GM12878 (cell line): Measurements from ENCODE around the gene NKD2.

Source experiments
- BCLAF1 ChIP-seq: fragments of 450-650 bp; IDR thresholded peaks from 2 replicates; pipeline ENCODE4 v1.6.1; 2017; ENCODE audit warnings: antibody characterized with exemption, mild to moderate bottlenecking, moderate library complexity
- ESRRA ChIP-seq: IDR thresholded peaks from 2 replicates; pipeline ENCODE4 v1.6.1; 2012; ENCODE audit warnings: mild to moderate bottlenecking, low read length, improper control_type of control experiment
- NR2F1 ChIP-seq: fragments of 450-650 bp; conservative IDR thresholded peaks from 2 replicates; pipeline ENCODE4 v1.6.1; 2017; ENCODE audit warnings: mild to moderate bottlenecking
- POLR2A ChIP-seq: IDR thresholded peaks from 2 replicates; pipeline ENCODE4 v1.6.1; 2011; ENCODE audit warnings: low read depth, mild to moderate bottlenecking, low read length
- POLR2AphosphoS5 ChIP-seq: IDR thresholded peaks from 2 replicates; pipeline ENCODE4 v1.6.1; 2011; ENCODE audit warnings: mild to moderate bottlenecking, low read length, inconsistent platforms
- SRF ChIP-seq, 2 experiments: IDR thresholded peaks; 2 replicates each; pipeline ENCODE4 v1.6.1; 2011; ENCODE audit warnings: low read depth in 2 of 2, low read length in 2 of 2, mild to moderate bottlenecking in 1 of 2, moderate library complexity in 1 of 2
- TAF1 ChIP-seq: IDR thresholded peaks from 2 replicates; pipeline ENCODE4 v1.6.1; 2011; ENCODE audit warnings: mild to moderate bottlenecking, low read depth, low read length, borderline replicate concordance
- YY1 ChIP-seq: IDR thresholded peaks from 2 replicates; pipeline ENCODE4 v1.6.1; 2011; ENCODE audit warnings: low read depth, mild to moderate bottlenecking, low read length
- TF ChIP-seq, protein P1 (sequence below), 3 experiments: IDR thresholded peaks in 2 of 3; conservative IDR thresholded peaks in 1 of 3; 2 replicates each; pipeline ENCODE4 v1.5.1; 2011; ENCODE audit warnings: low read depth in 3 of 3, low read length in 3 of 3, mild to moderate bottlenecking in 3 of 3, control low read depth in 2 of 3, moderate library complexity in 2 of 3, inconsistent platforms in 1 of 3, mixed read lengths in 1 of 3; ENCODE audit not compliant: control insufficient read depth in 2 of 3, insufficient read depth in 1 of 3; ENCODE audit errors: extremely low read depth in 1 of 3
- TF ChIP-seq, protein P2 (sequence below): IDR thresholded peaks from 2 replicates; pipeline ENCODE4 v1.6.1; 2012; ENCODE audit warnings: improper control_type of control experiment, low read depth, low read length; ENCODE audit not compliant: insufficient replicate concordance

- TF ChIP-seq, protein P1, sequence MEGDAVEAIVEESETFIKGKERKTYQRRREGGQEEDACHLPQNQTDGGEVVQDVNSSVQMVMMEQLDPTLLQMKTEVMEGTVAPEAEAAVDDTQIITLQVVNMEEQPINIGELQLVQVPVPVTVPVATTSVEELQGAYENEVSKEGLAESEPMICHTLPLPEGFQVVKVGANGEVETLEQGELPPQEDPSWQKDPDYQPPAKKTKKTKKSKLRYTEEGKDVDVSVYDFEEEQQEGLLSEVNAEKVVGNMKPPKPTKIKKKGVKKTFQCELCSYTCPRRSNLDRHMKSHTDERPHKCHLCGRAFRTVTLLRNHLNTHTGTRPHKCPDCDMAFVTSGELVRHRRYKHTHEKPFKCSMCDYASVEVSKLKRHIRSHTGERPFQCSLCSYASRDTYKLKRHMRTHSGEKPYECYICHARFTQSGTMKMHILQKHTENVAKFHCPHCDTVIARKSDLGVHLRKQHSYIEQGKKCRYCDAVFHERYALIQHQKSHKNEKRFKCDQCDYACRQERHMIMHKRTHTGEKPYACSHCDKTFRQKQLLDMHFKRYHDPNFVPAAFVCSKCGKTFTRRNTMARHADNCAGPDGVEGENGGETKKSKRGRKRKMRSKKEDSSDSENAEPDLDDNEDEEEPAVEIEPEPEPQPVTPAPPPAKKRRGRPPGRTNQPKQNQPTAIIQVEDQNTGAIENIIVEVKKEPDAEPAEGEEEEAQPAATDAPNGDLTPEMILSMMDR (IDR thresholded peaks at IDR 0.05 in 2 of 3, conservative IDR thresholded peaks at IDR 0.05 in 1 of 3; ENCODE audit: control insufficient read depth in 2 of 3, extremely low read depth in 1 of 3, insufficient read depth in 1 of 3, low read depth in 3 of 3, low read length in 3 of 3) = no peak
- no peak for TF ChIP-seq POLR2AphosphoS5
- TF ChIP-seq BCLAF1 = no peak
- no peak for TF ChIP-seq SRF (IDR thresholded peaks at IDR 0.05; ENCODE audit: low read depth in 2 of 2, low read length in 2 of 2)
- TF ChIP-seq POLR2A = no peak
- TF ChIP-seq YY1 = no peak
- no peak for TF ChIP-seq TAF1
- TF ChIP-seq NR2F1 = no peak
- TF ChIP-seq ESRRA = no peak
- TF ChIP-seq, protein P2, sequence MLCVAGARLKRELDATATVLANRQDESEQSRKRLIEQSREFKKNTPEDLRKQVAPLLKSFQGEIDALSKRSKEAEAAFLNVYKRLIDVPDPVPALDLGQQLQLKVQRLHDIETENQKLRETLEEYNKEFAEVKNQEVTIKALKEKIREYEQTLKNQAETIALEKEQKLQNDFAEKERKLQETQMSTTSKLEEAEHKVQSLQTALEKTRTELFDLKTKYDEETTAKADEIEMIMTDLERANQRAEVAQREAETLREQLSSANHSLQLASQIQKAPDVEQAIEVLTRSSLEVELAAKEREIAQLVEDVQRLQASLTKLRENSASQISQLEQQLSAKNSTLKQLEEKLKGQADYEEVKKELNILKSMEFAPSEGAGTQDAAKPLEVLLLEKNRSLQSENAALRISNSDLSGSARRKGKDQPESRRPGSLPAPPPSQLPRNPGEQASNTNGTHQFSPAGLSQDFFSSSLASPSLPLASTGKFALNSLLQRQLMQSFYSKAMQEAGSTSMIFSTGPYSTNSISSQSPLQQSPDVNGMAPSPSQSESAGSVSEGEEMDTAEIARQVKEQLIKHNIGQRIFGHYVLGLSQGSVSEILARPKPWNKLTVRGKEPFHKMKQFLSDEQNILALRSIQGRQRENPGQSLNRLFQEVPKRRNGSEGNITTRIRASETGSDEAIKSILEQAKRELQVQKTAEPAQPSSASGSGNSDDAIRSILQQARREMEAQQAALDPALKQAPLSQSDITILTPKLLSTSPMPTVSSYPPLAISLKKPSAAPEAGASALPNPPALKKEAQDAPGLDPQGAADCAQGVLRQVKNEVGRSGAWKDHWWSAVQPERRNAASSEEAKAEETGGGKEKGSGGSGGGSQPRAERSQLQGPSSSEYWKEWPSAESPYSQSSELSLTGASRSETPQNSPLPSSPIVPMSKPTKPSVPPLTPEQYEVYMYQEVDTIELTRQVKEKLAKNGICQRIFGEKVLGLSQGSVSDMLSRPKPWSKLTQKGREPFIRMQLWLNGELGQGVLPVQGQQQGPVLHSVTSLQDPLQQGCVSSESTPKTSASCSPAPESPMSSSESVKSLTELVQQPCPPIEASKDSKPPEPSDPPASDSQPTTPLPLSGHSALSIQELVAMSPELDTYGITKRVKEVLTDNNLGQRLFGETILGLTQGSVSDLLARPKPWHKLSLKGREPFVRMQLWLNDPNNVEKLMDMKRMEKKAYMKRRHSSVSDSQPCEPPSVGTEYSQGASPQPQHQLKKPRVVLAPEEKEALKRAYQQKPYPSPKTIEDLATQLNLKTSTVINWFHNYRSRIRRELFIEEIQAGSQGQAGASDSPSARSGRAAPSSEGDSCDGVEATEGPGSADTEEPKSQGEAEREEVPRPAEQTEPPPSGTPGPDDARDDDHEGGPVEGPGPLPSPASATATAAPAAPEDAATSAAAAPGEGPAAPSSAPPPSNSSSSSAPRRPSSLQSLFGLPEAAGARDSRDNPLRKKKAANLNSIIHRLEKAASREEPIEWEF = no peak
These were observed 9.3 kb downstream of the NKD2 start for GRCh38 chr5:1017691-1018455.
